SJCRH30 (cell line): ENCODE data around the gene STAT4. TPM values are rescaled to one million over a fixed set of nuclear protein-coding genes. Genes with fewer than 3 reads are reported as not detected.

ENCODE experiments used
- DNase-seq, 2 experiments: peaks; one replicate each; pipeline ENCODE4 v3.0.0-alpha.2; 2015 to 2020
- H3K27ac ChIP-seq: fragments of 250-450 bp; sonication (Bioruptor Pico); 2 replicates; pipeline ENCODE4 v1.5.1; 2020; ENCODE audit warnings: mild to moderate bottlenecking, moderate library complexity
- H3K27me3 ChIP-seq: fragments of 250-450 bp; sonication (Bioruptor Pico); 2 replicates; pipeline ENCODE4 v1.5.1; 2020; ENCODE audit warnings: mild to moderate bottlenecking, moderate library complexity
- H3K36me3 ChIP-seq: fragments of 250-450 bp; sonication (Bioruptor Pico); 2 replicates; pipeline ENCODE4 v1.5.1; 2020; ENCODE audit warnings: mild to moderate bottlenecking, moderate library complexity
- H3K4me1 ChIP-seq: fragments of 250-450 bp; sonication (Bioruptor Pico); 2 replicates; pipeline ENCODE4 v1.5.1; 2020; ENCODE audit warnings: mild to moderate bottlenecking, moderate library complexity
- H3K4me3 ChIP-seq: fragments of 250-450 bp; sonication (Bioruptor Pico); 2 replicates; pipeline ENCODE4 v1.5.1; 2020; ENCODE audit warnings: mild to moderate bottlenecking, moderate library complexity
- H3K9me3 ChIP-seq: fragments of 250-450 bp; sonication (Bioruptor Pico); replicated peaks from 2 replicates; pipeline ENCODE4 v1.5.1; 2020; ENCODE audit warnings: mild to moderate bottlenecking, moderate library complexity
- total RNA-seq: library from RNA; depleted of rRNA; stranded (reverse); fragments of >200 nt; shearing (Covaris generic); gene quantifications from 2 replicates; pipeline ENCODE4 v1.2.3, GENCODE V29; 2014; rRNA removed

Gene STAT4, protein sequence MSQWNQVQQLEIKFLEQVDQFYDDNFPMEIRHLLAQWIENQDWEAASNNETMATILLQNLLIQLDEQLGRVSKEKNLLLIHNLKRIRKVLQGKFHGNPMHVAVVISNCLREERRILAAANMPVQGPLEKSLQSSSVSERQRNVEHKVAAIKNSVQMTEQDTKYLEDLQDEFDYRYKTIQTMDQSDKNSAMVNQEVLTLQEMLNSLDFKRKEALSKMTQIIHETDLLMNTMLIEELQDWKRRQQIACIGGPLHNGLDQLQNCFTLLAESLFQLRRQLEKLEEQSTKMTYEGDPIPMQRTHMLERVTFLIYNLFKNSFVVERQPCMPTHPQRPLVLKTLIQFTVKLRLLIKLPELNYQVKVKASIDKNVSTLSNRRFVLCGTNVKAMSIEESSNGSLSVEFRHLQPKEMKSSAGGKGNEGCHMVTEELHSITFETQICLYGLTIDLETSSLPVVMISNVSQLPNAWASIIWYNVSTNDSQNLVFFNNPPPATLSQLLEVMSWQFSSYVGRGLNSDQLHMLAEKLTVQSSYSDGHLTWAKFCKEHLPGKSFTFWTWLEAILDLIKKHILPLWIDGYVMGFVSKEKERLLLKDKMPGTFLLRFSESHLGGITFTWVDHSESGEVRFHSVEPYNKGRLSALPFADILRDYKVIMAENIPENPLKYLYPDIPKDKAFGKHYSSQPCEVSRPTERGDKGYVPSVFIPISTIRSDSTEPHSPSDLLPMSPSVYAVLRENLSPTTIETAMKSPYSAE
- total RNA-seq, result 0.16 TPM in 1 of 2 replicates, not detected in the other

DNA sequence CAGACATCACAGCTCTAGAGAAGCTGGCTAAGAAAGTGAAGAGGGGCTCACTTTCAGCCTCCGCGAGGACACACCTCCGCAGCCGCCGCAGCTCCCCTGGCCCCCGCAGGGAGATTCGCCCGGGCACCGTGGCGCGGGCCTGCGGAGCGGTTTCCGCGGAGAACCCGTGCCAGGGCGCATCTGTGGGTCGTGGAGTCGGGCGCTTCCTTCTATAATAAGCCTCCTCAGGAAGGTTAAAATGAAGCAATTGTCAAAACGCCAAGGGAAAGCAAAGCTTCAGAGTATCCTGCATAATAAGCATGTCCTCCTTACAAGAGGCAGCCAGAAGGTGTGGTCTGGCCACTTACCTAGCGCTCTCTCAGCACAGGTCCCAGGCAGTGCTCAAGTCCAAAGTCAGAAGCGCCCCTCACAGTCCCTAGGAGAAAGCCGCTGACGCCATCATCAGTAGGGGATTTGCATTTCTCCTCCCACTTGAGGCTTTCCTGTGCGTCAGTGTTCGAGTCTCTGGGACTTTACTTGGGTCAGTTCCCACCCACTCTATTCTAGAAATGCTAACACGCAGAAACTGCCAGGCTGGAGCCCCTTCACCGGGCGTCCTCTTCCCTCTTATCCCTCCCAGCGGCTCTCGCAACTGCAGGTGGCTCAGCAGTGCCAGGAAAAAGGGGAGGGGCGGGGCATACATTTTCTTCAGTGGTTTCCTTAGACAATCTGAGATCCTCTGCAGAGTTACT is at the start of gene STAT4:
STAT4 (minus strand) TSS at position 395 of the 731 bp plus-strand sequence. CDS start 2,791 bp downstream, outside the sequence.
- peaks cover 17% of the 10 kb centered on the region for H3K27me3 ChIP-seq
- no peak within 1 kb of the TSS for H3K27ac ChIP-seq
- no peaks in the 10 kb centered on the region for H3K4me1 ChIP-seq
- H3K36me3 ChIP-seq, result no peaks in the 10 kb centered on the region
- no peaks in the 10 kb centered on the region; the same call in 1 of the 2 replicates for H3K9me3 ChIP-seq
- DNase-seq, result no peak
- H3K4me3 ChIP-seq, result no peak within 1 kb of the TSS

DNA sequence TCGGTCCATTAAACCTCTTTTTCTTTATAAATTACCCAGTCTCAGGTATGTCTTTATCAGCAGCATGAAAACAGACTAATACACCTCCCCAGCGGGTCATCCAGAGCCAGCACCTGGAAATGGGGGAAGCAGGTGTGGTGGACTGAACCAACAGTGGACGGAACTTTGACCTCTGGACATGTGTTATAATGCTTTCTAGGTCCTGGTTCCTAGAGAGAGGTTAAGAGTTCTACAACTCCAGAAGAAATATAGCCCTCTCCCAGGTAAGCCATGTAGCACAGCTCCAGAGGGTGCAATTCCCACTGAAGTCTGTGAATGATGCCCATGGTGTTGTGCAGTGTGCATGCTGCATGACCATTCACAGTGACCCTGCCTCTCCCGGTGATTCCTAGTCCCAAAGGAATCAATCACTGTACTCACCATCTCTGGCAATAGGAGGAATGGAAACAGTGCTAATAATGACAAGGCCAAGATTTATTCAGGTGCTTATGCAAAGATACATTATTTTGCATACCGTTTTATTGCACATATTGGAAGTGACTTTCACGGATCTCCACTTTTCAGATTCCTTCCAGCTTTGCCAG is 49.2 kb upstream of the STAT4 start:
- H3K27ac ChIP-seq, result no peak overlapping the region

GRCh38 chr2:191198271-191198670 is 47.5 kb upstream of the STAT4 start:
- Histone ChIP-seq H3K4me3 (no peak overlapping the region), H3K4me1 (no peaks in the 10 kb centered on the region), H3K27ac (no peak overlapping the region), H3K9me3 (0 out of 2 replicates have a peak, but pooled peaks cover 6% of the 10 kb centered on the region), H3K27me3 (no peaks in the 10 kb centered on the region; the same call in 1 of the 2 replicates), H3K36me3 (no peaks in the 10 kb centered on the region)
- no peak for DNase-seq

More for the DNA sequence above, 49.2 kb upstream of the STAT4 start:
- Histone ChIP-seq H3K27me3 (no peaks in the 10 kb centered on the region; the same call in 1 of the 2 replicates), H3K4me3 (no peak overlapping the region), H3K4me1 (no peaks in the 10 kb centered on the region), H3K9me3 (no peaks in the 10 kb centered on the region), H3K36me3 (no peaks in the 10 kb centered on the region)
- no peak for DNase-seq

DNA sequence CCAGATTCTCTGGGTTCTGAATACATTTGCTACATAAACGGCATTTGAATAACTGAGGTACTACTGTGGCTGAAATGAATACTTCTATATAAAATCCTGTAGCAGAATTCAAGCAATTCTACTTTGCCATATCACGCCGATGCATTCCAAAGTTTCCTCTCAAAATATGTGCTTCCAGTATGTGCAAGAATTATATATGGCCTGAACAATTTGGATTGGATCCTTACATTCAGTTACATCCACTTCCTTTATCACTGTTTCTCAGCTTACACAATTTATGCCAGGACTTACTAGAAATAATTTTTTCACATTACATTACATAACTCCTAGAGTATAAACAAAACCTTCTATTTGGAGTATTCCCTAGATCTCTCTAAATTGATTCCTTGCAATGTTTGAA is 46.3 kb upstream of the STAT4 start:
- H3K36me3 ChIP-seq, result no peaks in the 10 kb centered on the region
- H3K4me1 ChIP-seq, result no peaks in the 10 kb centered on the region
- H3K27ac ChIP-seq, result no peak overlapping the region
- no peak for DNase-seq
- H3K27me3 ChIP-seq, result no peaks in the 10 kb centered on the region; the same call in 1 of the 2 replicates
- no peak overlapping the region for H3K4me3 ChIP-seq
- H3K9me3 ChIP-seq, result 0 out of 2 replicates have a peak, but pooled peaks cover 6% of the 10 kb centered on the region

GRCh38 chr2:191195021-191195420 is 44.2 kb upstream of the STAT4 start:
- Histone ChIP-seq H3K4me1 (peaks cover 9% of the 10 kb centered on the region), H3K27me3 (no peaks in the 10 kb centered on the region; the same call in 1 of the 2 replicates), H3K27ac (no peak overlapping the region), H3K4me3 (no peak overlapping the region), H3K9me3 (0 out of 2 replicates have a peak, but pooled peaks cover 6% of the 10 kb centered on the region), H3K36me3 (no peaks in the 10 kb centered on the region)
- no peak for DNase-seq

- Histone ChIP-seq H3K36me3 (no peaks in the 10 kb centered on the region), H3K9me3 (0 out of 2 replicates have a peak, but pooled peaks cover 6% of the 10 kb centered on the region), H3K4me1 (peaks cover 14% of the 10 kb centered on the region), H3K27ac (no peak overlapping the region), H3K4me3 (no peak overlapping the region), H3K27me3 (no peaks in the 10 kb centered on the region; the same call in 1 of the 2 replicates)
- no peak for DNase-seq
These were observed 40.2 kb upstream of the STAT4 start for GRCh38 chr2:191190861-191191552.

DNA sequence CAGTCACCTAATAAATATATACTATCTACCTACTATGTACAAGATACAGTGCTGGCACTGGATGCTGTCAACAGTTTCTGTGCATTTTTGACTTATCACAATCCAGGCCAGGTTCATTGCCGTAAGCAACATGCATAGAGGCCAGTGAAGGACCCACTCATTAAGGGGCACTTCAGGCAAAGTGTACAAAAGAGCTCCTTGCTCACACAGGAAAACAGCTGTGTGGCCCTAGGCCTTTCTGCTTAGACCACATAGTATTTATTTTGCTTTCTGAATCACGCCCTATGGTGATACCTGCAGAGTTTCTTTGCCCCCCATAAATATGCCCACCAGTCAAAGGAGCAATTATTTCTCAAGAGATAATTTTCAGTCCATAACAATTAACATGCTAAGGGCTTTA is 39.6 kb upstream of the STAT4 start:
- no peaks in the 10 kb centered on the region for H3K36me3 ChIP-seq
- H3K9me3 ChIP-seq, result 0 out of 2 replicates have a peak, but pooled peaks cover 6% of the 10 kb centered on the region
- DNase-seq, result peak; percentile 67 to 85
- no peaks in the 10 kb centered on the region; the same call in 1 of the 2 replicates for H3K27me3 ChIP-seq
- no peak overlapping the region for H3K4me3 ChIP-seq
- H3K27ac ChIP-seq, result no peak overlapping the region
- peaks cover 14% of the 10 kb centered on the region for H3K4me1 ChIP-seq

- Histone ChIP-seq H3K27me3 (no peaks in the 10 kb centered on the region), H3K4me1 (peaks cover 14% of the 10 kb centered on the region), H3K27ac (no peak overlapping the region), H3K4me3 (no peak overlapping the region), H3K9me3 (0 out of 2 replicates have a peak, but pooled peaks cover 6% of the 10 kb centered on the region), H3K36me3 (no peaks in the 10 kb centered on the region)
- no peak for DNase-seq
These were observed 38.4 kb upstream of the STAT4 start for GRCh38 chr2:191189112-191189635.

DNA sequence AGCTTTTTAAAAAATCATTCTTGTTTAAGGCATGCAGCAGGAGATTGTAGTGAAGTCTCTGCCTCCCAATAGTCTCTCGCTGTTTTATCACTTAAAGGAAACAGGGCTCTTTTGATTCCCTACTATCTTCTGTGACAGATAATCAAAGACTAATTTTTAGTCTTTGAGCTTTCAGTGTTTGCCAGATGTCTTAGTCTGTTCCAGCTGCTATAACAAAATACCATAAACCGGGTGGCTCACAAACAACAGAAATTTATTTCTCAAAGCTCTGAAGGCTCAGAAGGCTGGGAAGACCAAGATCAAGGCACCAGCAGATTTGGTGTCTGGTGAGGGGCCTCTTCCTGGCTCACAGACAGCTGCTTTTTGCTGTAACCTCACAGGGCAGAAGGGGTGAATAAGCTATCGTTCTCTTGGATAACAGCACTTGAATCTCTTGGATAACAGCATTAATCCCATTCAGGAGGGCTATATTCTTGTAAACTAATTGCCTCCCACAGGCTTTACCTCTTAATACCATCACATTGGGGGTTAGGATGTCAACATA is 37.8 kb upstream of the STAT4 start:
- H3K9me3 ChIP-seq, result 0 out of 2 replicates have a peak, but pooled peaks cover under 1% of the 10 kb centered on the region
- no peak overlapping the region for H3K27ac ChIP-seq
- peaks cover 14% of the 10 kb centered on the region for H3K4me1 ChIP-seq
- DNase-seq, result peak in 1 of 2 experiments; percentile 49
- H3K27me3 ChIP-seq, result no peaks in the 10 kb centered on the region
- H3K4me3 ChIP-seq, result no peak overlapping the region
- no peaks in the 10 kb centered on the region for H3K36me3 ChIP-seq

DNA sequence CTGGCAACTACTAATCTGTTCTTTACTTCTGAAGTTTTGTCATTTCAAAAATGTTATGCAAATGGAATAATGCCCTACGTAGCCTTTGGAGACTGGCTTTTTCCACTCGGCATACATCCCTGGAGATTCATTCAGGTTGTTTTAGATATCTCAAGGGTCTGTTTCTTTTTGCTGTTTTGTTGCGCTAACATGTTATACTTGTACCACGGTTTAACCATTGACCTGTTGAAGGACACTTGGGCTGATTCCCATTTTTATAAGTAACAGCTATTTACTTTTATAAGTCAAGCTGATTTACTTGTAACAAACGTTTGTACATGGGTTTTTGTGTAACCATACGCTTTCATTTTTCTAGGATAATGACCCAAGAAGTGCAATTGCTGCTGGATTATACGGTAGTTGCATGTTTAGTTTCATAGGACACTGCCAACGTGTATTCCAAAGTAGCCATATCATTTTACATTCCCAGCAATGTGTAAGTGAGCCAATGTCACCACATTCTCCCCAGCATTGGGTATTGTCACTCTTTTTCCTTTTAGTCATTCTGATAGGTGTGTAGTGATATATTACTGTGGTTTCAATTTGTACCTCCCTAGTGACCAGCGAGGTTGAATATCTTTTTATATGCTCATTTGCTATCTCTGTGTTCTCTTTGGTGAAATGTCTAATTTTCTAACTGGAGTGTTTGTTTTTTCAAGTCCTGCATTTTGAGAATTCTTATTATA is 36.5 kb upstream of the STAT4 start:
- H3K27me3 ChIP-seq, result no peaks in the 10 kb centered on the region
- no peaks in the 10 kb centered on the region for H3K36me3 ChIP-seq
- H3K27ac ChIP-seq, result no peak overlapping the region
- H3K4me1 ChIP-seq, result peaks cover 14% of the 10 kb centered on the region
- no peaks in the 10 kb centered on the region for H3K9me3 ChIP-seq
- H3K4me3 ChIP-seq, result no peak overlapping the region
- peak in 1 of 2 experiments; percentile 47 for DNase-seq

- no peaks in the 10 kb centered on the region for H3K27me3 ChIP-seq
- H3K9me3 ChIP-seq, result no peaks in the 10 kb centered on the region
- H3K36me3 ChIP-seq, result no peaks in the 10 kb centered on the region
- H3K4me1 ChIP-seq, result 0 out of 2 replicates have a peak, but pooled peaks cover 3% of the 10 kb centered on the region
- no peak for DNase-seq
- H3K4me3 ChIP-seq, result no peak overlapping the region
- no peak overlapping the region for H3K27ac ChIP-seq
These were observed 33.7 kb upstream of the STAT4 start for GRCh38 chr2:191184457-191184856.

DNA sequence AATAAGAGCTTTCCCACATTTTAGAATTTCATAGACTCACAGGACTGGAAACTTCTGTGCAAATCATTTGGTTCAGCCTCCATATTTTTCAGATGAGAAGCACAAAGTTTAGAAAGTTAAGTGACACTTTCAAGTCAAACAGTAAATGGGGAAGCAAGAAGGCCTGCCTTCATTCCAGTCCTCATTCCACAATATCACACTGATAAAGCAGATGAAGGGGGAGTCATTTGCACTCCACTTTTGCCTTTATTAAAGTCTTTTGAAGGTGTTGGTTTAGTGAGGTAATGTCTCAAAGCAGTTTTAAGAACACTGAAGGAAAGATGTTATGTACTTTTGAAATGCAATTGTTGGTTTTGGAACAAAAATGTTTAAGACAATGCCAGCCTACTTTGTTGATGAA is 32.7 kb upstream of the STAT4 start:
- Histone ChIP-seq H3K27ac (no peak overlapping the region), H3K27me3 (no peaks in the 10 kb centered on the region), H3K4me1 (0 out of 2 replicates have a peak, but pooled peaks cover 3% of the 10 kb centered on the region), H3K36me3 (no peaks in the 10 kb centered on the region), H3K4me3 (no peak overlapping the region), H3K9me3 (no peaks in the 10 kb centered on the region)
- DNase-seq, result no peak
